D721Med (cell line): ENCODE measurements around the gene SZT2.
"Not testable (repeated sequence)": the region's sequence is repeated elsewhere in the genome, so short reads cannot be mapped to it uniquely, and the experiment has no call there.

ENCODE experiments used
- DNase-seq: peaks from one replicate; pipeline ENCODE4 v3.0.0; 2011; ENCODE audit warnings: low spot score; ENCODE audit not compliant: insufficient read length
- FAIRE-seq: peaks from 2 replicates; lab custom pipeline; 2011; peaks lifted over from hg19 to GRCh38; lab: Jason Lieb, UNC
- TF ChIP-seq, protein P1 (sequence below): IDR thresholded peaks from 2 replicates; pipeline ENCODE4 v1.5.1; 2012; ENCODE audit warnings: mild to moderate bottlenecking, control low read depth; ENCODE audit not compliant: insufficient read depth; ENCODE audit errors: missing control alignments

Gene SZT2

GRCh38 chr1:43468414-43468813 lies 78.7 kb downstream of the SZT2 start:
- no peak for DNase-seq
- FAIRE-seq = no peak
- TF ChIP-seq, protein P1, sequence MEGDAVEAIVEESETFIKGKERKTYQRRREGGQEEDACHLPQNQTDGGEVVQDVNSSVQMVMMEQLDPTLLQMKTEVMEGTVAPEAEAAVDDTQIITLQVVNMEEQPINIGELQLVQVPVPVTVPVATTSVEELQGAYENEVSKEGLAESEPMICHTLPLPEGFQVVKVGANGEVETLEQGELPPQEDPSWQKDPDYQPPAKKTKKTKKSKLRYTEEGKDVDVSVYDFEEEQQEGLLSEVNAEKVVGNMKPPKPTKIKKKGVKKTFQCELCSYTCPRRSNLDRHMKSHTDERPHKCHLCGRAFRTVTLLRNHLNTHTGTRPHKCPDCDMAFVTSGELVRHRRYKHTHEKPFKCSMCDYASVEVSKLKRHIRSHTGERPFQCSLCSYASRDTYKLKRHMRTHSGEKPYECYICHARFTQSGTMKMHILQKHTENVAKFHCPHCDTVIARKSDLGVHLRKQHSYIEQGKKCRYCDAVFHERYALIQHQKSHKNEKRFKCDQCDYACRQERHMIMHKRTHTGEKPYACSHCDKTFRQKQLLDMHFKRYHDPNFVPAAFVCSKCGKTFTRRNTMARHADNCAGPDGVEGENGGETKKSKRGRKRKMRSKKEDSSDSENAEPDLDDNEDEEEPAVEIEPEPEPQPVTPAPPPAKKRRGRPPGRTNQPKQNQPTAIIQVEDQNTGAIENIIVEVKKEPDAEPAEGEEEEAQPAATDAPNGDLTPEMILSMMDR = no peak

GRCh38 chr1:43469932-43470331 lies 80.2 kb downstream of the SZT2 start:
- DNase-seq (no peak), FAIRE-seq (no peak)
- TF ChIP-seq, protein P1 = no peak

DNA sequence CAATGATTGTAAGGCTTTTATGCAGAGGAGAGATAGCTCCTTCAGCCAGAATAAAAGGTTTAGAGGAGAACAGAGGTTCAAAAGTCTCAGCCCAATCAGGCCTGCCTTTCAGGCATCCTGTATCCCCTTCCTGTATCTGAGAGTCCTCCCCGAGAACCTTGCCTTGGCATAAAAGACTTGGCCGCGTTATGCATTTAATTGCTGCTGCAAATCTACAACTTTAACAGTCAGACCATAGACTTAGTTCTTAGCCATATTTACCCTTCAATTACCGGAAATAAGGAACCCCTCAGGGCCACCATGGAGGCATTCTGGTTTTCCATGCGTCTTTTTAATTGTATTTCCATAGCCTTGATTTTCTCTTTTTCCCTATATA lies 82.4 kb downstream of the SZT2 start:
- TF ChIP-seq, protein P1 = no peak
- DNase-seq (no peak), FAIRE-seq (no peak)

DNA sequence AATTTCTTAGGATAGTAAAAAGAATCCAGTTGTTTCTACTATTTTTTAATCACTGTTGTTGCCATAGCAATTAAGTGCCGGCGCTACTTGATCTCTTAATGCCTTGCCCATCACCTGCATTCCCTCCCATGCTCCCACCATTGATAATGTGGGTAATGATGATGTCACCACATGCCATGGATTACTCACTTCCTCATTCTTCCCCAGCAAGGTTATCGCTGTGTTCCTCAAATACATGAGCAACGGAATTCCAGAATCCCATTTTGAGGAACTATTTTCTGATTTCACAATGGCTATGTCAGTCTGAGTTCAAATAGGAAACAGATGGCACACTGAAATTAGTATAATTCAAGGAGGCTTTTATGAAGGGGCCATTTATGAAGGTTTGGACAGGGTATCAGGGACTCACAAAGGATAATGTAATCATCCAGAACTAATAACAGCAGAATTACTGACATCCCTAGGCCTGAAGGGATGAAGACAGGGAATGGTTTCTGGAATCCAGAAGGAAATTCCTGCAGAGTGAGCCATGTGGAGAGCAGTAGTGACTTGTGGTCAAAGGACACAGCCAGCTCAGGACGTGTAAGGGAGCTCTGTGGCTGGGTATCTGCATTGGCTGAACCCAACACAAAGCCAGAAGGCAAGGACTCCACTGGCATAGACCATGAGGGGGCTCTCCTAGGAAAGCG lies 82.9 kb downstream of the SZT2 start:
- not testable (repeated sequence) for DNase-seq

GRCh38 chr1:43473463-43473862 lies 83.8 kb downstream of the SZT2 start:
- TF ChIP-seq, protein P1 = no peak
- no peak for FAIRE-seq

More for the DNA sequence above, 82.9 kb downstream of the SZT2 start:
- peak; percentile 93 for FAIRE-seq

GRCh38 chr1:43475611-43476401 lies 86.1 kb downstream of the SZT2 start:
- FAIRE-seq = peak; percentile 35
- not testable (repeated sequence) for DNase-seq

More at GRCh38 chr1:43473463-43473862, 83.8 kb downstream of the SZT2 start:
- DNase-seq = no peak

- FAIRE-seq (no peak), DNase-seq (no peak)
- TF ChIP-seq, protein P1 = no peak
Observed at GRCh38 chr1:43477716-43478115, 88.0 kb downstream of the SZT2 start.

DNA sequence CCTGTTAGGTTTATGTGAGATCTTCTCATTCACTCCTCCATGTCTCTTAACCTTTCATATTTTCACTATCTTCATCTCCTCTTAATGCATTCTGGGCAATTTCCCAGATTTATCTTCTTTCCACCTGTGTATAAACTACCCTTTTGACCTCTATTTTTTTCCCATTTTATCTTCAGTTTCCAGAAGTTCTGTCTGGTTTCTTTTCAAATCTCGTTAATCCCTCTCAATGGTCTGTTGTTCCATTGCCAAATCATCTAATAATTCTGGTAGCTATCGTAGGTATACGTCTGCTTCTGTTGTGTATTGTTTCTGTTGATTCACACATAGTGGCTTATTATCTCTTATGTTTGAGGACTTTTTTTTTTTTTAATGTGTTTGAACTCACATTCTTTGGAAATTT lies 89.7 kb downstream of the SZT2 start:
- TF ChIP-seq, protein P1 = no peak
- no peak for FAIRE-seq
- no peak for DNase-seq
